SK-N-SH treated with all-trans-retinoic acid at 6 μM for 48 hours (cell line): Measurements from ENCODE around the gene FAM241B.

Experiments used
- ARNTL ChIP-seq: fragments of 450-650 bp; formaldehyde crosslinking; IDR thresholded peaks from 2 replicates; pipeline ENCODE4 v1.5.0; 2020; ENCODE audit warnings: low read depth, mild to moderate bottlenecking, moderate library complexity, borderline replicate concordance
- BACH2 ChIP-seq: fragments of 250-450 bp; sonication (Bioruptor Pico); IDR thresholded peaks from 2 replicates; pipeline ENCODE4 v1.9.0; 2021; ENCODE audit warnings: mild to moderate bottlenecking, borderline replicate concordance
- CSDC2 ChIP-seq: fragments of 250-450 bp; sonication (Bioruptor Pico); IDR thresholded peaks from 2 replicates; pipeline ENCODE4 v1.5.0; 2020; ENCODE audit warnings: mild to moderate bottlenecking, moderate library complexity
- ESRRG ChIP-seq: fragments of 250-450 bp; sonication (Bioruptor Pico); IDR thresholded peaks from 2 replicates; pipeline ENCODE4 v1.6.1; 2021; ENCODE audit warnings: mild to moderate bottlenecking
- GLIS3 ChIP-seq: fragments of 250-450 bp; sonication (Bioruptor Pico); IDR thresholded peaks from 2 replicates; pipeline ENCODE4 v1.5.0; 2020; ENCODE audit warnings: mild to moderate bottlenecking, moderate library complexity
- OSR1 ChIP-seq: fragments of 250-450 bp; sonication (Bioruptor Pico); IDR thresholded peaks from 2 replicates; pipeline ENCODE4 v1.8.0; 2022; ENCODE audit warnings: moderate library complexity, mild to moderate bottlenecking, inconsistent platforms
- RARB ChIP-seq: fragments of 250-450 bp; sonication (Bioruptor Pico); IDR thresholded peaks from 2 replicates; pipeline ENCODE4 v1.8.0; 2021; ENCODE audit warnings: mild to moderate bottlenecking, moderate library complexity
- SNAI2 ChIP-seq: fragments of 250-450 bp; sonication (Bioruptor Pico); IDR thresholded peaks from 2 replicates; pipeline ENCODE4 v1.5.0; 2020; ENCODE audit warnings: mild to moderate bottlenecking, moderate library complexity
- TOX ChIP-seq: fragments of 250-450 bp; sonication (Bioruptor Pico); IDR thresholded peaks from 2 replicates; pipeline ENCODE4 v1.8.0; 2021; ENCODE audit warnings: mild to moderate bottlenecking, moderate library complexity, borderline replicate concordance
- ZC3H10 ChIP-seq: fragments of 250-450 bp; sonication (Bioruptor Pico); IDR thresholded peaks from 2 replicates; pipeline ENCODE4 v1.5.1; 2021; ENCODE audit warnings: mild to moderate bottlenecking, moderate library complexity
- ZFP3 ChIP-seq: fragments of 250-450 bp; sonication (Bioruptor Pico); IDR thresholded peaks from 2 replicates; pipeline ENCODE4 v1.5.0; 2020; ENCODE audit warnings: mild to moderate bottlenecking, moderate library complexity
- ZFP30 ChIP-seq: fragments of 450-650 bp; formaldehyde crosslinking; IDR thresholded peaks from 2 replicates; pipeline ENCODE4 v1.5.0; 2022; ENCODE audit warnings: mild to moderate bottlenecking, moderate library complexity
- ZNF565 ChIP-seq: fragments of 450-650 bp; formaldehyde crosslinking; conservative IDR thresholded peaks from 2 replicates; pipeline ENCODE4 v1.5.0; 2020; ENCODE audit warnings: low read depth, mild to moderate bottlenecking, moderate library complexity
- TF ChIP-seq, protein P1 (sequence below): fragments of 250-450 bp; sonication (Bioruptor Pico); IDR thresholded peaks from 2 replicates; pipeline ENCODE4 v1.8.0; 2020; ENCODE audit warnings: mild to moderate bottlenecking, moderate library complexity, borderline replicate concordance

- TF ChIP-seq OSR1 (CRISPR knock-in tag) = no peak
- TF ChIP-seq RARB = no peak
- TF ChIP-seq ARNTL = no peak
- no peak for TF ChIP-seq ZNF565 (CRISPR knock-in tag)
- no peak for TF ChIP-seq ZFP3
- TF ChIP-seq, protein P1, sequence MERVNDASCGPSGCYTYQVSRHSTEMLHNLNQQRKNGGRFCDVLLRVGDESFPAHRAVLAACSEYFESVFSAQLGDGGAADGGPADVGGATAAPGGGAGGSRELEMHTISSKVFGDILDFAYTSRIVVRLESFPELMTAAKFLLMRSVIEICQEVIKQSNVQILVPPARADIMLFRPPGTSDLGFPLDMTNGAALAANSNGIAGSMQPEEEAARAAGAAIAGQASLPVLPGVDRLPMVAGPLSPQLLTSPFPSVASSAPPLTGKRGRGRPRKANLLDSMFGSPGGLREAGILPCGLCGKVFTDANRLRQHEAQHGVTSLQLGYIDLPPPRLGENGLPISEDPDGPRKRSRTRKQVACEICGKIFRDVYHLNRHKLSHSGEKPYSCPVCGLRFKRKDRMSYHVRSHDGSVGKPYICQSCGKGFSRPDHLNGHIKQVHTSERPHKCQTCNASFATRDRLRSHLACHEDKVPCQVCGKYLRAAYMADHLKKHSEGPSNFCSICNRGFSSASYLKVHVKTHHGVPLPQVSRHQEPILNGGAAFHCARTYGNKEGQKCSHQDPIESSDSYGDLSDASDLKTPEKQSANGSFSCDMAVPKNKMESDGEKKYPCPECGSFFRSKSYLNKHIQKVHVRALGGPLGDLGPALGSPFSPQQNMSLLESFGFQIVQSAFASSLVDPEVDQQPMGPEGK (CRISPR knock-in tag) = no peak
- no peak for TF ChIP-seq SNAI2 (CRISPR knock-in tag)
- no peak for TF ChIP-seq BACH2
- TF ChIP-seq ZC3H10 = no peak
- TF ChIP-seq ZFP30 (CRISPR knock-in tag) = no peak
- TF ChIP-seq CSDC2 (CRISPR knock-in tag) = no peak
- TF ChIP-seq ESRRG (CRISPR knock-in tag) = no peak
- TF ChIP-seq TOX (CRISPR knock-in tag) = no peak
- TF ChIP-seq GLIS3 (CRISPR knock-in tag) = no peak
These were observed 14.0 kb downstream of the FAM241B start for GRCh38 chr10:69643779-69644657.
